ENCODE results near the gene PPTC7.
A peak's percentile ranks its signal among the peaks of the same experiment; 100 is the strongest.
"Not testable (repeated sequence)": the region's sequence is repeated elsewhere in the genome, so short reads cannot be mapped to it uniquely, and the experiment has no call there.

PPTC7 gene, protein sequence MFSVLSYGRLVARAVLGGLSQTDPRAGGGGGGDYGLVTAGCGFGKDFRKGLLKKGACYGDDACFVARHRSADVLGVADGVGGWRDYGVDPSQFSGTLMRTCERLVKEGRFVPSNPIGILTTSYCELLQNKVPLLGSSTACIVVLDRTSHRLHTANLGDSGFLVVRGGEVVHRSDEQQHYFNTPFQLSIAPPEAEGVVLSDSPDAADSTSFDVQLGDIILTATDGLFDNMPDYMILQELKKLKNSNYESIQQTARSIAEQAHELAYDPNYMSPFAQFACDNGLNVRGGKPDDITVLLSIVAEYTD

DNA sequence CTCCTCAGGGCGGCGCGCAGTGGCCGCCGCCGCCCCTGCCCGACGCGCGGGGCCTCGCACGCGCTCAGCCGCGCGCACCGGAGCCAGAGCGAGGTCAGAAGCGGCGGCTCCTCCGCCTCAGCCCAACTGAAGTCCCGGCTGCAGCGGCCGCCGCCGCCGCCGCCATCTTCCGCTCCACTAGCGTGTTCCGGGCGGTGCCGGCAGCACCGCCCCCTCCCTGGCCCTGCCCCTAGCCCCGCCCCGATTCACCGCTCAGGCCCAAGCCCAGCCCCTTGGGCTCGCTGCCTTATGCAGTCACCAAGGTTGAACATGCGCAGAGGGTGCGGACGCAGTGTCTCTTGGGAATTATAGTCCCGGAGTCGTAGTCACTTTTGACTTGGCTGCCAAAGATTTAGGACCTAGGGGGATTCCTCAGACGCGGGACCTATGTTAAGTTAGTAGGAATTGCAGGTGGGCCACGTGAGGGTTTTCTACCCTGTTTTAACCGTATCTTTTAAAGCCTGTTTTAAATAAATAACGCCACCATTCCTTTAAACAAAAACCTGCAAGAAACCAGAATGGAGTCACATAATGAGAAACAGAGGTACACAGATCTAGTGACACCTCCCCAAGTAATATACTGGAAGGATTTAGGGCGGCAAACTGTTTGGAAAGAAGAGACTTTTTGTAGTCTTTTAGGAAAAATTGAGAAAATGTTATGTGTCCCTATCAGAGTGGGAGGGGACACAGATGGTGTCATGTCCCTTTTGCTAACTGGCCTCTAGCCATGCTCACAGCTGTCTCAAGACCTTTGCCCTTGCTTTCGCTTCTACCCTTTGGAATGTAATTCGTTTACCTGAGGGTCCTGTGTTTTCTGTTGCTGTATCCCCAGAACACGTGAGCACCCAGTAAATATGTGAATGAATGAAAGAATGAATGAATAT lies at the start of gene PPTC7:
Gene PPTC7, minus strand, starts transcription at position 182 of the 923 bp plus-strand sequence. CDS start 287 bp downstream, outside the sequence.
- DNase-seq (ENCODE audit: low spot score): peak; percentile 97

DNA sequence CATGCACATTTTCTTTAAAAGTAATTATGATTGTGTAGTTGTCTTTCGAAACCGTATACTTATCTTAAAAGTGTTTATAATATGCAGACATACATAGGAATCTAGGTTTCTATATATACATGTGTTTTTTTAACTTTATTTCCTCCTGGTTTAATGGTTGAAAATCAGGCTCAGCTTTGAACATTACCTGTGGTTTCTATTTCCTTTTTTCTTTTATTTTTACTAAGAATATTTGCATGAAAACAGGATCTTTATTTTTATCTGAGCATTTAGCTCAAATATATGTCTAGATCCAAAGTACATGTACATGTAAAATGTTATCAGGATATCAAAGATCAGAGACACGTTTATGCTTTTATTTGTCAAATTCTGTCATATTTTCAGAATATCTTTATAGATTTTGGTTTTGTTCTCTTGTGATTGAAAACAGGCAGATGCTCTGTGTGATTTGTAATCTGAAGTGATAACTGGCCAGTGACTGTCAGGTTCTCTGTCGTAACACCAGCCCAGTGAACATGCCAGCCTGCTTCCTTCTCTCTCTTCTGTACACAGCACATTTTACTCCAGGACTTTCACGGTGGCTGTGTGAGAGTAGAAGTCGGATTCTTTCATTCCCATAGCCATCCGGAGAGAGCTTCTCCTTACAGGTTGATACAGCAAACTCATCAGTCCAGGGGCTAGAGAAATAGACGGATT lies 44.5 kb upstream of the PPTC7 start:
- DNase-seq (ENCODE audit: low spot score): no peak

DNA sequence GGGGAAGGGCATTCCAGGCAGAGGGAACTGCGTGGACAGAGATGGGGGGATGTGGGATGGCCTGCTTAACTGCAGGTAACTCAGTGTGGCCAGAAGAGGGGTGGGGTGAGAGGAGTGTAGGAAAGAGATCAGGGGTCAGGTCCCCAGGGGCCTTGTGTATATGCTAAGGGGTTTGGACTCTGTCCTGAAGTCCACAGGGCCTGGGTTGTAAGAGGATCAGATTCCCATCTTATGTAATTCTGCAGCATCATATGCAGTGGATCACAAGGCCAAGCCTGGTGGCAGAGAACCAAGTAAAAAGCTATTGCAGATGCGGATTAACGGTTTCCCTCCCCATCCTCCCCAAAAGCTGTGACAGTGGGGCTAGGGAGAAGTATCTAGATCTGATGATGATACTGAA lies 39.5 kb upstream of the PPTC7 start:
- DNase-seq (ENCODE audit: low spot score): no peak

DNA sequence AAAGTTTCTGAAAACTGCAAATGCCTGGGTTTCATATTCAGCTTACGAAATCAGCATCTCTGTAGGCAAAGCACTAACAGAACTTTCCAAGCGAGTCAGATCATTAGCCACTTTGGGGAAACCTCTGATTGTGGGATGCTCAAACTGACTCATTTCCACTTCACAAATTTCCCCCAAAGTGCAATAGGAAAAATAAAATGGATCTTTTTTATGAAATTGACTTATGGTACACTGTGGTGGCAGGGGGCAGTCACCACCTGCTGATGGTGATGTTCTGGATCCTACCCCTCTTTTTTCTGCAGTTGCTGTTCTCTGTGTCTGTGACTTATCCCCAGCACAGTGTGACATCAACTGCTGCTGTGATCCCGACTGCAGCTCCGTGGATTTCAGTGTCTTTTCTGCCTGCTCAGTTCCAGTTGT lies 36.4 kb upstream of the PPTC7 start:
- no peak for DNase-seq (ENCODE audit: low spot score)

DNA sequence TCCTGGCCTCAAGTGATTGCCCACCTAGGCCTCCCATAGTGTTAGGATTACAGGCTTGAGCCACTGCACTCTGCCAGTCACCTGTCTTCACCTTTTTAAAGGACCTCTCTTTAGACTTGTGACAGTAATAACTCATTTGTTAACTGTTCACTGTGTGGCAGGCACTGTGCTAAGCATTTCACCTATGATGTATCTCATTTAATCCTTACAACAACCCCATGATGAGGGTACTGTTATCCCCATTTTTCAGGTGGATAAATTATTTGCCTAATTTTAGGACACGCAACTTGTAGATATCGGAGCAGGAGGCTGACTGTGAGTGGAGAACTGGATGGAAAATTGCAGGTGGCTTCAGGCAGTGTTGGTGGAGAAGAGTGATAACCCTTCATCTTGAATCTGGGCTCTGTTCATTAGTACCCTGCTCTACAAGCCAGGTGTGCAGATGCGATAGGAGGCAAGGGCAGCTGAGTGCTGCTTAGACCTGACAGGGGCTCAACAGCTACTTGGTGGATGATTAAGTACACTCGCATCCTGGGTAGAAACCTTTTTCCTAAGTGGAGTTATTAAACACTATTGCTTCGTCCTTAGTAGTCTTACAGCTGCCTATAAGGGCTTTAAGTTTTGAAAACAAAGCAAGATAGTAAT lies 33.5 kb upstream of the PPTC7 start:
- no peak for DNase-seq (ENCODE audit: low spot score)

DNA sequence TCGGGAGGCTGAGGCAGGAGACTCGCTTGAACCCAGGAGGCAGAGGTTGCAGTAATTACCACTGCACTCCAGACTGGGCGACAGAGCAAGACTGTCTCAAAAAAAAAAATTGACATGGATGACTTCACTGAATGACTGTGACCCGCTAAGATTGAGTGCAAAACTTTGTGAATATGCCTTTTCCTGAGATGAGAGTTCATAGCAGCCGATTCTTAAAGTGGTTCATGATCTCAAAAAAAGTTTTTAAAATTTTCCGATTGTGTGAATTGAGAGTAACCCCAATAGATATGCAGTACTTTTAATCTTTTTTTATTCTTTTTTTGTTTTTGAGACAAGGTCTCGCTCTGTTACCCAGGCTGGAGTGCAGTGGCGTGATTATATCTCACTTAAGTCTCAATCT lies 32.1 kb upstream of the PPTC7 start:
- no peak for DNase-seq (ENCODE audit: low spot score)

DNA sequence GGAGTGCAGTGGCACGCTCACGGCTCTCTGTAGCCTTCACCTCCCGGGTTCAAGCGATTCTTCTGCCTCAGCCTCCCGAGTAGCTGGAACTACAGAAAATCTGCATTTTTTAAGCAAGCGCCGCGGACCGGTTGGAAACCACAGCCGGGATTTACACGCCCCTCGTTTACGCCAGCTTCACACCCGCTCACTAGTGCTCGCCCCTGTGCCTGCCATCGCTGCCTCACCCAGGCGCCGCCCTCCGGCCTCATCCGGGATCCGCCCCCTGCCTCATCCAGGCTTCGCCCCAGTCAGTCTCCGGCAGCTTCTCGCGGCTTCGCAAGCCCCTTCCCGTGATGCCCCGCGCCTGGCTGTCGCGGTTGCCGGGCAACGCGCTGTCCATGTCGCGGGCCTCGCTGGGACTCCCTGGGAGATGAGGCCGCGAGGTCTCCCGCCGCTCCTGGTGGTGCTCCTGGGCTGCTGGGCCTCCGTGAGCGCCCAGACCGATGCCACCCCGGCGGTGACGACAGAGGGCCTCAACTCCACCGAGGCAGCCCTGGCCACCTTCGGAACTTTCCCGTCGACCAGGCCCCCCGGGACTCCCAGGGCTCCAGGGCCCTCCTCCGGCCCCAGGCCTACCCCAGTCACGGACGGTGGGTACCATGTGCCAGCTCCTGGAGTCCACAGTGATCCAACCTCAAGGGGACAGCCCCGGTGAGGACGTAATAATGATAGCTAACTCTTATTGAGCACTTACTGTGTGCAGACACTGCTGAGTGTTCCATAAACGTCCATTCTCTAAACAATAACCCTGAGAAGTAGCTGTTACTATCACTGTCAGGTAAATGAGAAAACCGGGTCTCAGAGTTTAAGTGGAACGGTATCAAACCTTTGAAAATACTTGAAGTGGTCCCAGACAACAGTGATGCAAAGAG lies 30.9 kb upstream of the PPTC7 start, which contains the start of gene TCTN1:
Gene TCTN1, plus strand, starts transcription at position 359 of the 914 bp plus-strand sequence. Its CDS starts 54 bp downstream, at position 413.
- DNase-seq (ENCODE audit: low spot score): peak; percentile 94

DNA sequence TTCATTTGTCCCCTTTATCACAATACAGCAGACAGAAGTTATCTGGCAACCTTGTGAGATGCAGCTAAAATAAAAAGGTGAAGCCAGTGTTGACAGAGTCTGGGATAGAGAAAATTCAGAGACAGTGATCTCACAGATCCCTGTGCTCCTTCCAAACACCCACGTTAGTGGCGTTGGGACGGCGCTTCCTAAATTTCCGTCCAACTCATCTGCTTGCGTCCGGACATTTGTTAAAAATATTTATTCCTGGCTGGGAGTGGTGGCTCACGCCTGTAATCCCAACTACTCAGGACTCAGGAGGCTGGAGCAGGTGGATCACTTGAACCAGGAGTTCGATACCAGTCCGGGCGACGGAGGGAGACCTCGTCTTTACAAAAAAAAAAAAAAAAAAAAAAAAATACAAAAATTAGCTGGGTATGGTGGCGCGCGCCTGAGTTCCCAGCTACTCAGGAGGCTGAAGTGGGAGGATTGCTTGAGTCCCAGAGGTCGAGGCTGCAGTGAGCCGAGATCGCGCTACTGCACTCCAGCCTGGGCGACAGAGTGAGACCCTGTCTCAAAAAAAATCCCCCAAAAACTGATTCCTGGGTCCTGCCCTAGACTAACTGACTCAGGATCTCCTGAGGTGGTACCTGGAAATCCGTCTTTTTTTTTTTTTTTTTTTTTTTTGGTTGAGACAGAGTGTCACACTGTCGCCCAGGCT lies 30.1 kb upstream of the PPTC7 start:
- no peak for DNase-seq (ENCODE audit: low spot score)

DNA sequence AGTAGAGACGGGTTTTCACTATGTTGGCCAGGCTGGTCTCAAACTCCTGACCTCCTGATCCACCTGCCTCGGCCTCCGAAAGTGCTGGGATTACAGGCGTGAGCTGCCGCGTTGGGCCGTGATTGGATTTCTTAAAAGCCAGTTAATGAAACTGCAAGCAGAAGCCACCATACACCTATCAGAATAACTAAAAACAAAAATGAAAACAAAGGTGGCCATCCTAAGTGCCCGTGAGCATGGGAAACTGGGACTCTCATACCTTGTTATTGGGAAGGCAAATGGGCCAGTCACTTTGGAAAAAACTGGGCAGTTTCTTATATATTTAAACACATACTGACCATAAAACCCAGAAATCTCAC lies 23.1 kb upstream of the PPTC7 start:
- no peak for DNase-seq (ENCODE audit: low spot score)

DNA sequence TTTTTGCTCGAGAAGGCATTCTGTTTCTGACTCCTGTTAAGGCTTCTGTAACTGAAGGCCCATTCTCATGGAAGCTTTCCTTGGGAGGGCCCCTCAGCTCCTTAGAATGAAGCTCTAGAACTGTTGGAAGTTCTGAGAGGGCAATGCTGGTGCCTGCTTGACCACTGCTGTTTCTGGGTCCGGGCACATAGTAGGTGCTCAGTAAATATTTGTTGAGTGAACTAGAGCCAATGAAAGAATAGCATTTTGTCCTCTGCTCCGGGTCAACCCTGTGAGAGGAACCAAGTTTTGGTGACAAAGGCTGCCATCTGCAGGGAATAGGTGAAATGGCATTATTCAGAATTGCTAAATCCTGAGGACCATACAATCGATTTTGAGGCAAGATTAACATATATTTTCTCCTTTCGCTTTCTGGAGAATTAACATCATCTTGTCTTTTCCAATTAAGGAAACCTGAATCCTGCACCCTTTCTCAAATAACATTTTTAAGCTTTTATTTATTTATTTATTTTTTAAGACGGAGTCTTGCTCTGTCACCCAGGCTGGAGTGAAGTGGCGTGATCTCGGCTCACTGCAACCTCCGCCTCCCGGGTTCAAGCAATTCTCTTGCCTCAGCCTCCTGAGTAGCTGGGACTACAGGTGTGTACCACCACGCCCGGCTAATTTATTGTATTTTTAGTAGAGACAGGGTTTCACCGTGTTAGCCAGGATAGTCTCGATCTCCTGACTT lies 19.1 kb upstream of the PPTC7 start:
- peak; percentile 44 for DNase-seq (ENCODE audit: low spot score)

DNA sequence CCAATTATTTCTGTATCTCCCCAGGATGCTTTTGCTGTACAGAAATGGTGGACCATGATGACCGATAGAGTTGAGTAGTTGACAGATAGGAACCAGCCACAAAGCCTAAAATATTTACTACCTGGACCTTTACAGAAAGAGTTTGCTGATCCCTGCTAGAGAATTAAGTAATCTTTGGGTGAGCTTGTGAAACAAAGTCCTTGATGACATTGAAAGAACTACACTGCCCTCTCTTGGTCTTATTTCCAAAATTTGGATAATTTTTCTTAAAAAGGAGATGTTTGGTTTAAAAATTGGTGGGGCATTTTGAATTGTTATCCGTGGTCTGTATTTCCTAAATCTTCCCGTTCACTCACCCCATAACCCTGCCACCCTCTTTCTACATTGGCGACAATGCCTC lies 17.1 kb upstream of the PPTC7 start:
- DNase-seq (ENCODE audit: low spot score): peak; percentile 58

DNA sequence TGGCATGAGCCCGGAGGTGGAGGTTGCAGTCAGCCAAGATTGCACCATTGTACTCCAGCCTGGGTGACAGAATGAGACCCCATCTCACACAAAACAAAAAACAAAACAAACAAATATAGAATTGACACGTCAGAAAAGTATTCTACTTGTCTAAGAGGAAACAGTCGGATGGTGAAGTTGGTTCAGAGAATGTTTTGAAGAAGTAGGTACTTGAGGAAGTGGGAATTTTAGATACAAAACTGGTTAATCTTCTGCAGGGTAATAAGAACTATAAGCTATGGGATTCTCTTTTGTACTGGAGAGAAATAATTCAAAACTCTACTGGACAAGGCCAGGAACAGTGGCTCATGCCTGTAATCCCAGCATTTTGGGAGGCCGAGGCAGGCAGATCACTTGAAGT lies 16.2 kb upstream of the PPTC7 start:
- DNase-seq (ENCODE audit: low spot score): no peak

DNA sequence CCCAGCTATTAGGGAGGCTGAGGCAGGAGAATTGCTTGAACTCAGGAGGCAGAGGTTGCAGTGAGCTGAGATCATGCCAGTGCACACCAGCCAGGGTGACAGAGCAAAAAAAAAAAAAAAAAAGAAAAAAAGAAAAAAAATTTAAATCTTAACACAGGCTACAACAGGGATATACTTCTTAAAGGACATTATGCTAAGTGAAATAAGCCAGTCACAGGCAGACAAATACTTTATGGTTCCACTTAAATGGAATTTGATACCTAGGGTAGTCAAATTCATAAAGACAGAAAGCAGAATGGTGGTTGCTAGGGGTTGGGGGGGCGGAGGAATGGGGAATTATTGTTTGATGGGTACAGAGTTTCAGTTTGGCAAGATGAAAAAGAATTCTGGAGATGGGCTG lies 14.8 kb upstream of the PPTC7 start:
- DNase-seq (ENCODE audit: low spot score): no peak

DNA sequence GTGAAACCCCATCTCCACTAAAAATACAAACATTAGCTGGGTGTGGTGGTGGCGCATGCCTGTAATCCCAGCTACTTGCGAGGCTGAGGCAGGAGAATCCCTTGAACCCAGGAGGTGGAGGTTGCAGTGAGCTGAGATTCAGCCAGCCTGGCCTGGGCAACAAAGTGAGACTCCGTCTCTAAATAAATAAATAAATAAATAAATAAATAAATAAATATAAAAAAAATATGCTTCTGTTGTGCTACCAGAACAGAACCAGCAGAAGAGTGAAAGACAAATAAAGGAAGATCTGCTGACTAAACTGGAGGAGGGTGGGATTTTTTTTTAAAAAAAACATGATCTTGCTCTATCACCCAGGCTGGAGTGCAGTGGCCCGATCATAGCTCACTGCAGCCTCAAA lies 9.8 kb upstream of the PPTC7 start:
- not testable (repeated sequence) for DNase-seq (ENCODE audit: low spot score)

DNA sequence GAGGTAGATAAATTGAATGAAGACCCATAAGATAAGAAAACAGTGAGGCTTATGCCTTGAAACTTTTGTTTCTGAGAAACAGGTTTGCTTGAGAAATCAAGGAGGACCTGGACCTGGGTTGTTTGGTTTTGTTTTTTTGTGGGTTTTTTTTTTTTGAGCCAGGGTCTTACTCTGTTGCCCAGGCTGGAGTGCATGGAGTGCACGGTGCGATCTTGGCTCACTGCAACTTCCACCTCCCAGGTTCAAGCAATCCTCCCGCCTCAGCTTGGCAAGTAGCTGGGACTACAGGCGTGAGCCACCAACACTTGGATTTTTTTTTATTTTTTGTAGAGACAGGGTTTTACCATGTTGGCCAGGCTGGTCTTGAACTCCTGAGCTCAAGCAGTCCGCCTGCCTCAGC lies 9.0 kb upstream of the PPTC7 start:
- DNase-seq (ENCODE audit: low spot score): no peak

DNA sequence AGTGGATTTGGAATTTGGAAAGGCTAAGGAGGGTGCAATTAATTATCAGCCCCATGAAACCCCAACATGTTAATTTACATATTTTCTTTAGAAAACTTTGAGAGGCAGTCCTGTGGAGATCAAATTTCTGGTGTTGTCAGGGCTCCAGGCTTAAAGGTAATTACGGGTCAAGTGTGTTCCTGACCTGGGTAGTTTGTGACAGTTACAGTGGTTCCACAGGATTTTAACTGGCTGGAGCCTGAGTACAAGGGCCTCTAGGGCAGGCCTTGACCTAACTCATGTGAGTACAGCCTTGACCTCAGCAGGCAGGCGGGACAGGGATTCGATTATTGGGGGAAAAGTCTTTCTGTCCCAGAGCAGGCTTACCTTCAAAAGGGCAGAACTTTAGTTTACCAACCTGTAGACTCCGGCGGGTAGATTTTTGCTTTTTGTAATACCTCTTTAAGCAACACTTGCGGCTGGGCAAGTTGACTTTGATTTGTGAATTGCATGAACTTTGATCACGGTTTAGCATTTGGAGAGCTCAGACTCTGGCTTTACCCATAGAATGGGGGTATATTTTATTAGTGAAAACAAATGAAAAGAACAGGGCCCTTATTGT lies 8.4 kb upstream of the PPTC7 start:
- DNase-seq (ENCODE audit: low spot score): no peak

DNA sequence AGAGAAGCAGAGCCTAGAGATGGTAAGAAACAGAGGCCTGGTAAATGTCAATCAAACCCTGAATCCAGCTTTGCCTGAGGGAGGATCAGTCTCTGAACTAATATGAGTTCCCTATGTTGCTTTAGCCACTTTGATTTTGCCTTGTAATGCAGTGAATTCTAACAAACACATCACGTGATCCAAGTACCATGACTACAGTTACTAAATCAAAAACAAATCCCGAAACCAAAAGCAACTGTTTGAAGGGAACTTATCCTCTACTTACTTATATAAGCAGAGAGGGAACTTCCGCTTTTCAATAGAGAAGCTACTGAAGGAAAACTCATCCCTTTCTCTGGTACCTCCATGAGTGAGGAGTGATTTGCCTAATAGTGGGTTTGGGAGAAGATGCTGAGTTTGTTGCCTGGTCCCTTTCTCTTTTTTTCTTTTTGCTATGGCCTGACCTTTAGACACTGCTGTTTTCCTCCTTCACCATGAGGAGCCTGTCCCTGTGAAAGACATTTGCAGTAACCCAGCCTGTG lies 7.7 kb upstream of the PPTC7 start:
- peak; percentile 38 for DNase-seq (ENCODE audit: low spot score)

DNA sequence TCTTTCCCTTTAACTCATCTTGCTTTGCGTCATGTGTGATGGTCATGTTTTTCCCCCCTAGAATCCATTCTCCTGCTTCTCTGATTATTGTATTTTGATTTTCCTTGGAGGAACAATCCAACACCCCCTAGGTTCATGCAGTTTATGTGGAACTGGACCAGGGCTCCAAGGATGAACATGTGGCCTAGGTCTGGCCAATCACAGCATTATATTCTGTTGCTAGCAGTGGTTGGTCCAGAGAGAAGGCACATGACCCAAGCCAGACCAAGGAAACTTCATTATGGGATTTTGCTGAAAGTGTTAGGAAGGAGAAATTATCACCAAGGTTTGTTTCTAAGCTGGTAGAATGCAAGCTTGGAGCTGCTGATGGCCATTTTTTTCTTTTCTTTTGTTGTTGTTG lies 6.9 kb upstream of the PPTC7 start:
- no peak for DNase-seq (ENCODE audit: low spot score)

DNA sequence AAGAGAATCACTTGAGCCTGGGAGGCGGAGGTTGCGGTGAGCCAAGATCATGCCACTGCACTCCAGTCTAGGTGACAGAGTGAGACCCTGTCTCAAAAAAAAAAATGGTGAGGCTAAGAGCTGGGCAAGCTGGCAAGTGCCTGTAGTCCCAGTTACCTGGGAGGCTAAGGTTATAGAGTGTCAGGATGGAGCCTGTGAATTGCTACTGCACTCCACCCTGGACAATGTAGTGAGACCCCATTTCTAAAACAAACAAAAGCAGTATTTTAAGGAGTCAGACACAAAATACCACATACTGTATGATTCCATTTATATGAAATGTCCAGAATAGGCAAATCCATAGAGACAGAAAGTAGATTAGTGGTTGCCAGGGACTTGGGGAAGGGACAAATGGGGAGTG lies 4.0 kb upstream of the PPTC7 start:
- DNase-seq (ENCODE audit: low spot score): not testable (repeated sequence)

Data from putamen (tissue), 1 donor.